HEK293 (cell line): ENCODE results near the gene PSTPIP2.

ENCODE experiments used
- CTCF ChIA-PET: fragments of 350-600 bp; formaldehyde crosslinking; extraction: SDS; loops from one replicate; lab custom pipeline; 2021; ENCODE audit warnings: antibody characterized with exemption; lab: Yijun Ruan, JAX
- POLR2A ChIA-PET: fragments of 300-600 bp; formaldehyde crosslinking; extraction: SDS; loops from one replicate; lab custom pipeline; 2020; ENCODE audit warnings: antibody characterized with exemption, inconsistent platforms; lab: Yijun Ruan, JAX
- H3K27ac ChIP-seq: fragments of 200-500 bp; sonication (Bioruptor generic); 2 replicates; pipeline ENCODE4 v1.5.1; 2014; ENCODE audit warnings: low read depth, low read length, control low read depth, inconsistent platforms; ENCODE audit errors: extremely low read depth
- H3K36me3 ChIP-seq, 2 experiments: fragments of 200-500 bp in 1 of 2; sonication (Bioruptor generic) in 1 of 2; 1 replicate in 1 of 2; 2 replicates in 1 of 2; pipeline ENCODE4 v1.5.1; 2014 to 2017; ENCODE audit warnings: inconsistent platforms in 2 of 2, low read length in 2 of 2; ENCODE audit not compliant: control insufficient read depth in 2 of 2, insufficient read depth in 1 of 2
- H3K4me1 ChIP-seq: fragments of 200-500 bp; sonication (Bioruptor generic); 2 replicates; pipeline ENCODE4 v1.5.1; 2014; ENCODE audit warnings: mild to moderate bottlenecking, low read length, inconsistent platforms; ENCODE audit not compliant: control insufficient read depth, insufficient read depth
- H3K4me3 ChIP-seq: 2 replicates; pipeline ENCODE4 v1.5.1; 2011; ENCODE audit warnings: low read depth, mild to moderate bottlenecking, control low read depth, low read length, moderate library complexity
- H3K9me3 ChIP-seq: fragments of 200-500 bp; sonication (Bioruptor generic); 2 replicates; pipeline ENCODE4 v1.5.1; 2014; ENCODE audit warnings: low read depth, low read length, inconsistent platforms; ENCODE audit not compliant: control insufficient read depth, insufficient read depth
- AEBP2 ChIP-seq: fragments of 450-650 bp; formaldehyde crosslinking; IDR thresholded peaks from 2 replicates; pipeline ENCODE4 v1.5.1; 2016; ENCODE audit warnings: missing biosample characterization, missing genetic modification characterization, borderline replicate concordance
- EGR2 ChIP-seq: fragments of 450-650 bp; formaldehyde crosslinking; IDR thresholded peaks from 2 replicates; pipeline ENCODE4 v1.5.1; 2016; ENCODE audit warnings: low read depth, missing biosample characterization, missing genetic modification characterization
- KLF1 ChIP-seq: fragments of 450-650 bp; formaldehyde crosslinking; IDR thresholded peaks from 2 replicates; pipeline ENCODE4 v1.5.1; 2016; ENCODE audit warnings: missing biosample characterization, missing genetic modification characterization
- KLF17 ChIP-seq: fragments of 450-650 bp; formaldehyde crosslinking; IDR thresholded peaks from 2 replicates; pipeline ENCODE4 v1.5.1; 2016; ENCODE audit warnings: missing biosample characterization, missing genetic modification characterization
- PRDM2 ChIP-seq: fragments of 450-650 bp; formaldehyde crosslinking; IDR thresholded peaks from 2 replicates; pipeline ENCODE4 v1.5.1; 2016; ENCODE audit warnings: missing biosample characterization, missing genetic modification characterization, borderline replicate concordance
- SCRT1 ChIP-seq: fragments of 450-650 bp; formaldehyde crosslinking; IDR thresholded peaks from 2 replicates; pipeline ENCODE4 v1.5.1; 2016; ENCODE audit warnings: missing biosample characterization, missing genetic modification characterization, borderline replicate concordance
- SP2 ChIP-seq: fragments of 450-650 bp; formaldehyde crosslinking; IDR thresholded peaks from 2 replicates; pipeline ENCODE4 v1.5.1; 2016; ENCODE audit warnings: missing biosample characterization, missing genetic modification characterization
- SP7 ChIP-seq: fragments of 450-650 bp; formaldehyde crosslinking; IDR thresholded peaks from 2 replicates; pipeline ENCODE4 v1.5.1; 2016; ENCODE audit warnings: missing biosample characterization, missing genetic modification characterization
- TCF7L2 ChIP-seq: IDR thresholded peaks from 2 replicates; pipeline ENCODE4 v1.6.1; 2011; ENCODE audit warnings: low read depth, mild to moderate bottlenecking, inconsistent platforms, low read length, moderate library complexity, borderline replicate concordance
- ZBTB26 ChIP-seq: fragments of 450-650 bp; formaldehyde crosslinking; optimal IDR thresholded peaks from 2 replicates; pipeline ENCODE3; 2016; ENCODE audit warnings: missing biosample characterization, mild to moderate bottlenecking, missing genetic modification characterization
- ZNF10 ChIP-seq: fragments of 450-650 bp; formaldehyde crosslinking; IDR thresholded peaks from 2 replicates; pipeline ENCODE4 v1.5.1; 2017; ENCODE audit warnings: missing biosample characterization, missing genetic modification characterization
- ZNF16 ChIP-seq: fragments of 450-650 bp; formaldehyde crosslinking; IDR thresholded peaks from 2 replicates; pipeline ENCODE4 v1.5.1; 2016; ENCODE audit warnings: low read depth, missing biosample characterization, missing genetic modification characterization
- ZNF211 ChIP-seq: fragments of 450-650 bp; formaldehyde crosslinking; IDR thresholded peaks from 2 replicates; pipeline ENCODE4 v1.5.1; 2016; ENCODE audit warnings: low read depth, missing biosample characterization, missing genetic modification characterization
- ZNF221 ChIP-seq: fragments of 450-650 bp; formaldehyde crosslinking; IDR thresholded peaks from 2 replicates; pipeline ENCODE4 v1.5.1; 2017; ENCODE audit warnings: missing biosample characterization, missing genetic modification characterization, borderline replicate concordance
- ZNF335 ChIP-seq: fragments of 450-650 bp; formaldehyde crosslinking; conservative IDR thresholded peaks from 2 replicates; pipeline ENCODE4 v1.5.1; 2016; ENCODE audit warnings: missing biosample characterization, missing genetic modification characterization
- ZNF341 ChIP-seq: fragments of 450-650 bp; formaldehyde crosslinking; IDR thresholded peaks from 2 replicates; pipeline ENCODE4; 2016; ENCODE audit warnings: low read depth, missing biosample characterization, missing genetic modification characterization
- ZNF514 ChIP-seq: fragments of 450-650 bp; formaldehyde crosslinking; IDR thresholded peaks from 2 replicates; pipeline ENCODE4 v1.5.1; 2016; ENCODE audit warnings: missing biosample characterization, missing genetic modification characterization
- ZNF518A ChIP-seq: fragments of 450-650 bp; formaldehyde crosslinking; conservative IDR thresholded peaks from 2 replicates; pipeline ENCODE4 v1.5.1; 2016; ENCODE audit warnings: low read depth, missing biosample characterization, missing genetic modification characterization
- ZNF660 ChIP-seq: fragments of 450-650 bp; IDR thresholded peaks from 2 replicates; pipeline ENCODE4 v1.5.1; 2018; ENCODE audit warnings: missing biosample characterization, mild to moderate bottlenecking, missing genetic modification characterization

PSTPIP2 gene

GRCh38 chr18:46050268-46050667, 21.8 kb downstream of the PSTPIP2 start:
- H3K4me3 ChIP-seq, result no peak overlapping the region
- H3K9me3 ChIP-seq, result no peaks in the 10 kb centered on the region
- CTCF ChIA-PET, result interaction anchor here (0.7 to 0.8 kb wide), 2 partner anchors 23 to 587 kb away, joined by 3 to 4 read pairs; no protein-coding TSS in a partner anchor
- no peaks in the 10 kb centered on the region for H3K36me3 ChIP-seq
- no peaks in the 10 kb centered on the region for H3K4me1 ChIP-seq
- TF ChIP-seq EGR2 (tag by site-specific recombination) (no peak), AEBP2 (tag by site-specific recombination) (no peak), SCRT1 (tag by site-specific recombination) (no peak), ZNF335 (no peak), ZNF10 (no peak), SP7 (tag by site-specific recombination) (no peak), PRDM2 (tag by site-specific recombination) (no peak), ZNF16 (tag by site-specific recombination) (no peak), KLF1 (tag by site-specific recombination) (no peak), KLF17 (tag by site-specific recombination) (no peak), ZNF514 (no peak), ZNF341 (no peak), ZNF518A (tag by site-specific recombination) (no peak), TCF7L2 (no peak), ZNF221 (tag by site-specific recombination) (no peak), ZNF211 (no peak), ZNF660 (no peak), ZBTB26 (no peak), SP2 (tag by site-specific recombination) (no peak)
- POLR2A ChIA-PET, result no interaction called here
- H3K27ac ChIP-seq, result no peak overlapping the region
